WTC11 (cell line): ENCODE results near the gene PDE4B. TPM values are rescaled to one million over a fixed set of nuclear protein-coding genes. Genes with fewer than 3 reads are reported as not detected.

Experiments
- ATAC-seq: fragments of 200-7000 bp; cut with Tn5 transposase; 2 replicates; pipeline ENCODE4 v1.10.0; 2021; ENCODE audit warnings: mild to moderate bottlenecking, moderate library complexity
- CTCF ChIA-PET: fragments of 300-600 bp; sonication (Branson Sonifier 250); formaldehyde crosslinking; loops from one replicate; lab custom pipeline; 2021; ENCODE audit warnings: antibody characterized with exemption; lab: Charles Lee
- POLR2A ChIA-PET: fragments of 350-600 bp; sonication (Branson Sonifier 250); formaldehyde crosslinking; loops from one replicate; lab custom pipeline; 2021; ENCODE audit warnings: antibody characterized with exemption; lab: Charles Lee
- DNase-seq: peaks from one replicate; pipeline ENCODE4 v3.0.0; 2021; ENCODE audit warnings: low spot score
- H3K27ac Mint-ChIP-seq: 2 replicates; pipeline ENCODE4 v1.8.0; 2021; ENCODE audit warnings: mixed read lengths
- H3K27me3 Mint-ChIP-seq: 2 replicates; pipeline ENCODE4 v1.8.0; 2021; ENCODE audit warnings: low read depth, mild to moderate bottlenecking, moderate library complexity, mixed read lengths
- H3K36me3 Mint-ChIP-seq: 2 replicates; pipeline ENCODE4 v1.8.0; 2021; ENCODE audit warnings: mixed read lengths
- H3K4me1 Mint-ChIP-seq: 2 replicates; pipeline ENCODE4 v1.8.0; 2022; ENCODE audit warnings: mixed read lengths
- H3K4me3 Mint-ChIP-seq: 2 replicates; pipeline ENCODE4 v1.8.0; 2021; ENCODE audit warnings: mild to moderate bottlenecking, moderate library complexity, mixed read lengths
- H3K9me3 Mint-ChIP-seq: 2 replicates; pipeline ENCODE4 v1.8.0; 2021; ENCODE audit warnings: mixed read lengths
- ELF4 ChIP-seq: sonication (generic); formaldehyde crosslinking; IDR thresholded peaks from 2 replicates; pipeline ENCODE4 v1.8.1; 2022; ENCODE audit warnings: low read depth, mild to moderate bottlenecking, moderate library complexity, missing genetic modification reagents
- EMX1 ChIP-seq: fragments of 250-450 bp; sonication (Bioruptor Pico); IDR thresholded peaks from 2 replicates; pipeline ENCODE4 v1.8.0; 2021; ENCODE audit warnings: mild to moderate bottlenecking
- IRF2 ChIP-seq: sonication (generic); formaldehyde crosslinking; IDR thresholded peaks from 2 replicates; pipeline ENCODE4 v1.8.0; 2022; ENCODE audit warnings: low read depth, missing genetic modification reagents, borderline replicate concordance
- KAT7 ChIP-seq: sonication (generic); formaldehyde crosslinking; IDR thresholded peaks from 2 replicates; pipeline ENCODE4 v1.8.1; 2023; ENCODE audit warnings: missing genetic modification reagents, mild to moderate bottlenecking, borderline replicate concordance
- NR2C2 ChIP-seq: sonication (generic); formaldehyde crosslinking; IDR thresholded peaks from 2 replicates; pipeline ENCODE4 v1.8.0; 2022; ENCODE audit warnings: mild to moderate bottlenecking, missing genetic modification reagents
- PRDM15 ChIP-seq: sonication (generic); formaldehyde crosslinking; IDR thresholded peaks from 2 replicates; pipeline ENCODE4 v1.8.0; 2022; ENCODE audit warnings: missing genetic modification reagents
- SMAD4 ChIP-seq: sonication (generic); formaldehyde crosslinking; IDR thresholded peaks from 2 replicates; pipeline ENCODE4 v1.8.0; 2022; ENCODE audit warnings: mild to moderate bottlenecking, missing genetic modification reagents
- SP1 ChIP-seq: sonication (generic); formaldehyde crosslinking; conservative IDR thresholded peaks from 2 replicates; pipeline ENCODE4 v1.8.1; 2022; ENCODE audit warnings: missing genetic modification reagents
- TCF7 ChIP-seq: sonication (generic); formaldehyde crosslinking; IDR thresholded peaks from 2 replicates; pipeline ENCODE4 v1.8.0; 2022; ENCODE audit warnings: mild to moderate bottlenecking, low read depth, missing genetic modification reagents, moderate library complexity
- USF2 ChIP-seq: sonication (generic); formaldehyde crosslinking; IDR thresholded peaks from 2 replicates; pipeline ENCODE4 v1.8.1; 2023; ENCODE audit warnings: mild to moderate bottlenecking, missing genetic modification reagents, moderate library complexity
- ZNF423 ChIP-seq: fragments of 250-450 bp; sonication (Bioruptor Pico); IDR thresholded peaks from 2 replicates; pipeline ENCODE4 v2.1.2; 2022; ENCODE audit warnings: mild to moderate bottlenecking, moderate library complexity
- total RNA-seq: library from RNA; stranded (reverse); gene quantifications from 3 replicates; pipeline ENCODE4 v1.2.3, GENCODE V29; 2021
- TF ChIP-seq, protein P1 (sequence below): fragments of 250-450 bp; sonication (Bioruptor Pico); IDR thresholded peaks from 2 replicates; pipeline ENCODE4 v1.9.0; 2021; ENCODE audit warnings: moderate library complexity, mild to moderate bottlenecking, inconsistent platforms, borderline replicate concordance
- TF ChIP-seq, protein P2 (sequence below): sonication (generic); formaldehyde crosslinking; IDR thresholded peaks from 2 replicates; pipeline ENCODE4 v1.8.1; 2022; ENCODE audit warnings: low read depth, mild to moderate bottlenecking, moderate library complexity, missing genetic modification reagents, borderline replicate concordance
- TF ChIP-seq, protein P3 (sequence below): sonication (generic); formaldehyde crosslinking; IDR thresholded peaks from 2 replicates; pipeline ENCODE4 v1.8.1; 2023; ENCODE audit warnings: mild to moderate bottlenecking, missing genetic modification reagents, borderline replicate concordance
- TF ChIP-seq, protein P4 (sequence below): sonication (generic); formaldehyde crosslinking; IDR thresholded peaks from 2 replicates; pipeline ENCODE4 v1.8.0; 2023; ENCODE audit warnings: missing genetic modification reagents
- TF ChIP-seq, protein P5 (sequence below): fragments of 250-450 bp; sonication (Bioruptor Pico); IDR thresholded peaks from 2 replicates; pipeline ENCODE4 v1.9.0; 2021; ENCODE audit warnings: mild to moderate bottlenecking, borderline replicate concordance
- TF ChIP-seq, protein P6 (sequence below): fragments of 250-450 bp; sonication (Bioruptor Pico); IDR thresholded peaks from 2 replicates; pipeline ENCODE4 v1.8.0; 2021; ENCODE audit warnings: mild to moderate bottlenecking

Gene PDE4B
- total RNA-seq, 1 experiment from 2014 or later = 8.0 TPM

DNA sequence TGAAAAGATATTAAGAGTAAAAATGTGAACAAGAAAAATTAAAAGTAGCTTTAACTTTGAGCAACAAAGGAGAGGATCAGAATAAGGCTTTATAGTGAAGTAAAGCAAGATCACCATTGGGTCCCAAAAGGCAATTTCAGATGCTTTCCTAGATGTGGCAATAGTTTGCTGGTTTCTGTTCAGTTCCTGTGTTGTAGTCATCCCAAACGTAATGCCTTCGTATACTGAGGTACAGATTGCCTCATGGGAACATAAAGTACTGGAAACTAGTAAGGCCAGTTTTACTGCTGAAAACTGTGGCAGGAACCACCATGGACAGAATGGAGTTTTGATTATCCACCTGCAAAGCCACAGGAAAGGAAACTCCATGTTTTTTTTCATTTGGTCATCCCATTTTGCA lies 457.8 kb downstream of the PDE4B start (continued):
- TF ChIP-seq, protein P1, sequence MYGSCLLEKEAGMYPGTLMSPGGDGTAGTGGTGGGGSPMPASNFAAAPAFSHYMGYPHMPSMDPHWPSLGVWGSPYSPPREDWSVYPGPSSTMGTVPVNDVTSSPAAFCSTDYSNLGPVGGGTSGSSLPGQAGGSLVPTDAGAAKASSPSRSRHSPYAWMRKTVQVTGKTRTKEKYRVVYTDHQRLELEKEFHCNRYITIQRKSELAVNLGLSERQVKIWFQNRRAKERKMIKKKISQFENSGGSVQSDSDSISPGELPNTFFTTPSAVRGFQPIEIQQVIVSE (CRISPR knock-in tag) = no peak

GRCh38 chr1:66251546-66251945 lies 458.9 kb downstream of the PDE4B start:
- H3K36me3 Mint-ChIP-seq = no peaks in the 10 kb centered on the region
- ChIA-PET CTCF (interaction anchor here (0.5 to 3.0 kb wide), 8 partner anchors 9 to 474 kb away, joined by 3 to 52 read pairs (median 4); no protein-coding TSS in a partner anchor), POLR2A (interaction anchor here (0.7 kb wide), 1 partner anchor 167 kb away, joined by 4 read pairs; no protein-coding TSS in a partner anchor)
- DNase-seq (peak; percentile 16), ATAC-seq (peak; percentile 92)
- no peak overlapping the region; the same call in 1 of the 2 replicates for H3K27ac Mint-ChIP-seq
- peaks cover 28% of the 10 kb centered on the region for H3K4me1 Mint-ChIP-seq
- H3K27me3 Mint-ChIP-seq = no peaks in the 10 kb centered on the region
- H3K4me3 Mint-ChIP-seq = no peak overlapping the region
- no peaks in the 10 kb centered on the region for H3K9me3 Mint-ChIP-seq
- TF ChIP-seq, protein P2, sequence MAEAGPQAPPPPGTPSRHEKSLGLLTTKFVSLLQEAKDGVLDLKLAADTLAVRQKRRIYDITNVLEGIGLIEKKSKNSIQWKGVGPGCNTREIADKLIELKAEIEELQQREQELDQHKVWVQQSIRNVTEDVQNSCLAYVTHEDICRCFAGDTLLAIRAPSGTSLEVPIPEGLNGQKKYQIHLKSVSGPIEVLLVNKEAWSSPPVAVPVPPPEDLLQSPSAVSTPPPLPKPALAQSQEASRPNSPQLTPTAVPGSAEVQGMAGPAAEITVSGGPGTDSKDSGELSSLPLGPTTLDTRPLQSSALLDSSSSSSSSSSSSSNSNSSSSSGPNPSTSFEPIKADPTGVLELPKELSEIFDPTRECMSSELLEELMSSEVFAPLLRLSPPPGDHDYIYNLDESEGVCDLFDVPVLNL = no peak
- TF ChIP-seq KAT7 (no peak), ZNF423 (CRISPR knock-in tag) (no peak), EMX1 (no peak), ELF4 (CRISPR knock-in tag) (no peak), IRF2 (CRISPR knock-in tag) (no peak), TCF7 (CRISPR knock-in tag) (no peak), USF2 (CRISPR knock-in tag) (no peak), SMAD4 (CRISPR knock-in tag) (no peak), SP1 (CRISPR knock-in tag) (no peak), NR2C2 (CRISPR knock-in tag) (no peak), PRDM15 (CRISPR knock-in tag) (no peak)
- TF ChIP-seq, protein P1 (CRISPR knock-in tag) = no peak
- TF ChIP-seq, protein P3, sequence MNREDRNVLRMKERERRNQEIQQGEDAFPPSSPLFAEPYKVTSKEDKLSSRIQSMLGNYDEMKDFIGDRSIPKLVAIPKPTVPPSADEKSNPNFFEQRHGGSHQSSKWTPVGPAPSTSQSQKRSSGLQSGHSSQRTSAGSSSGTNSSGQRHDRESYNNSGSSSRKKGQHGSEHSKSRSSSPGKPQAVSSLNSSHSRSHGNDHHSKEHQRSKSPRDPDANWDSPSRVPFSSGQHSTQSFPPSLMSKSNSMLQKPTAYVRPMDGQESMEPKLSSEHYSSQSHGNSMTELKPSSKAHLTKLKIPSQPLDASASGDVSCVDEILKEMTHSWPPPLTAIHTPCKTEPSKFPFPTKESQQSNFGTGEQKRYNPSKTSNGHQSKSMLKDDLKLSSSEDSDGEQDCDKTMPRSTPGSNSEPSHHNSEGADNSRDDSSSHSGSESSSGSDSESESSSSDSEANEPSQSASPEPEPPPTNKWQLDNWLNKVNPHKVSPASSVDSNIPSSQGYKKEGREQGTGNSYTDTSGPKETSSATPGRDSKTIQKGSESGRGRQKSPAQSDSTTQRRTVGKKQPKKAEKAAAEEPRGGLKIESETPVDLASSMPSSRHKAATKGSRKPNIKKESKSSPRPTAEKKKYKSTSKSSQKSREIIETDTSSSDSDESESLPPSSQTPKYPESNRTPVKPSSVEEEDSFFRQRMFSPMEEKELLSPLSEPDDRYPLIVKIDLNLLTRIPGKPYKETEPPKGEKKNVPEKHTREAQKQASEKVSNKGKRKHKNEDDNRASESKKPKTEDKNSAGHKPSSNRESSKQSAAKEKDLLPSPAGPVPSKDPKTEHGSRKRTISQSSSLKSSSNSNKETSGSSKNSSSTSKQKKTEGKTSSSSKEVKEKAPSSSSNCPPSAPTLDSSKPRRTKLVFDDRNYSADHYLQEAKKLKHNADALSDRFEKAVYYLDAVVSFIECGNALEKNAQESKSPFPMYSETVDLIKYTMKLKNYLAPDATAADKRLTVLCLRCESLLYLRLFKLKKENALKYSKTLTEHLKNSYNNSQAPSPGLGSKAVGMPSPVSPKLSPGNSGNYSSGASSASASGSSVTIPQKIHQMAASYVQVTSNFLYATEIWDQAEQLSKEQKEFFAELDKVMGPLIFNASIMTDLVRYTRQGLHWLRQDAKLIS = no peak
- TF ChIP-seq, protein P4, sequence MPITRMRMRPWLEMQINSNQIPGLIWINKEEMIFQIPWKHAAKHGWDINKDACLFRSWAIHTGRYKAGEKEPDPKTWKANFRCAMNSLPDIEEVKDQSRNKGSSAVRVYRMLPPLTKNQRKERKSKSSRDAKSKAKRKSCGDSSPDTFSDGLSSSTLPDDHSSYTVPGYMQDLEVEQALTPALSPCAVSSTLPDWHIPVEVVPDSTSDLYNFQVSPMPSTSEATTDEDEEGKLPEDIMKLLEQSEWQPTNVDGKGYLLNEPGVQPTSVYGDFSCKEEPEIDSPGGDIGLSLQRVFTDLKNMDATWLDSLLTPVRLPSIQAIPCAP (CRISPR knock-in tag) = no peak
- TF ChIP-seq, protein P5, sequence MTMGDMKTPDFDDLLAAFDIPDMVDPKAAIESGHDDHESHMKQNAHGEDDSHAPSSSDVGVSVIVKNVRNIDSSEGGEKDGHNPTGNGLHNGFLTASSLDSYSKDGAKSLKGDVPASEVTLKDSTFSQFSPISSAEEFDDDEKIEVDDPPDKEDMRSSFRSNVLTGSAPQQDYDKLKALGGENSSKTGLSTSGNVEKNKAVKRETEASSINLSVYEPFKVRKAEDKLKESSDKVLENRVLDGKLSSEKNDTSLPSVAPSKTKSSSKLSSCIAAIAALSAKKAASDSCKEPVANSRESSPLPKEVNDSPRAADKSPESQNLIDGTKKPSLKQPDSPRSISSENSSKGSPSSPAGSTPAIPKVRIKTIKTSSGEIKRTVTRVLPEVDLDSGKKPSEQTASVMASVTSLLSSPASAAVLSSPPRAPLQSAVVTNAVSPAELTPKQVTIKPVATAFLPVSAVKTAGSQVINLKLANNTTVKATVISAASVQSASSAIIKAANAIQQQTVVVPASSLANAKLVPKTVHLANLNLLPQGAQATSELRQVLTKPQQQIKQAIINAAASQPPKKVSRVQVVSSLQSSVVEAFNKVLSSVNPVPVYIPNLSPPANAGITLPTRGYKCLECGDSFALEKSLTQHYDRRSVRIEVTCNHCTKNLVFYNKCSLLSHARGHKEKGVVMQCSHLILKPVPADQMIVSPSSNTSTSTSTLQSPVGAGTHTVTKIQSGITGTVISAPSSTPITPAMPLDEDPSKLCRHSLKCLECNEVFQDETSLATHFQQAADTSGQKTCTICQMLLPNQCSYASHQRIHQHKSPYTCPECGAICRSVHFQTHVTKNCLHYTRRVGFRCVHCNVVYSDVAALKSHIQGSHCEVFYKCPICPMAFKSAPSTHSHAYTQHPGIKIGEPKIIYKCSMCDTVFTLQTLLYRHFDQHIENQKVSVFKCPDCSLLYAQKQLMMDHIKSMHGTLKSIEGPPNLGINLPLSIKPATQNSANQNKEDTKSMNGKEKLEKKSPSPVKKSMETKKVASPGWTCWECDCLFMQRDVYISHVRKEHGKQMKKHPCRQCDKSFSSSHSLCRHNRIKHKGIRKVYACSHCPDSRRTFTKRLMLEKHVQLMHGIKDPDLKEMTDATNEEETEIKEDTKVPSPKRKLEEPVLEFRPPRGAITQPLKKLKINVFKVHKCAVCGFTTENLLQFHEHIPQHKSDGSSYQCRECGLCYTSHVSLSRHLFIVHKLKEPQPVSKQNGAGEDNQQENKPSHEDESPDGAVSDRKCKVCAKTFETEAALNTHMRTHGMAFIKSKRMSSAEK (CRISPR knock-in tag) = no peak
- TF ChIP-seq, protein P6, sequence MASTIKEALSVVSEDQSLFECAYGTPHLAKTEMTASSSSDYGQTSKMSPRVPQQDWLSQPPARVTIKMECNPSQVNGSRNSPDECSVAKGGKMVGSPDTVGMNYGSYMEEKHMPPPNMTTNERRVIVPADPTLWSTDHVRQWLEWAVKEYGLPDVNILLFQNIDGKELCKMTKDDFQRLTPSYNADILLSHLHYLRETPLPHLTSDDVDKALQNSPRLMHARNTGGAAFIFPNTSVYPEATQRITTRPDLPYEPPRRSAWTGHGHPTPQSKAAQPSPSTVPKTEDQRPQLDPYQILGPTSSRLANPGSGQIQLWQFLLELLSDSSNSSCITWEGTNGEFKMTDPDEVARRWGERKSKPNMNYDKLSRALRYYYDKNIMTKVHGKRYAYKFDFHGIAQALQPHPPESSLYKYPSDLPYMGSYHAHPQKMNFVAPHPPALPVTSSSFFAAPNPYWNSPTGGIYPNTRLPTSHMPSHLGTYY (CRISPR knock-in tag) = no peak
